Duodenal mucosa (tissue), 2 donors: ENCODE results near the gene CREBZF.
"Not testable (repeated sequence)": the region's sequence is repeated elsewhere in the genome, so short reads cannot be mapped to it uniquely, and the experiment has no call there.

Experiments used
- H3K27ac ChIP-seq: one replicate; pipeline ENCODE4 v1.7.0; 2013; ENCODE audit warnings: low read depth, low read length
- H3K27me3 ChIP-seq, 2 donors: one replicate each; pipeline ENCODE4 v1.7.0; 2013; ENCODE audit warnings: low read length in 2 of 2, control low read depth in 1 of 2; ENCODE audit not compliant: insufficient read depth in 2 of 2, control insufficient read depth in 1 of 2
- H3K36me3 ChIP-seq, 2 donors: one replicate each; pipeline ENCODE4 v1.7.0; 2013; ENCODE audit warnings: low read length in 2 of 2, control low read depth in 1 of 2; ENCODE audit not compliant: insufficient read depth in 2 of 2, control insufficient read depth in 1 of 2
- H3K4me1 ChIP-seq, 2 donors: one replicate each; pipeline ENCODE4 v1.7.0; 2013; ENCODE audit warnings: low read length in 2 of 2, control low read depth in 1 of 2; ENCODE audit not compliant: insufficient read depth in 2 of 2, control insufficient read depth in 1 of 2
- H3K4me3 ChIP-seq, 2 donors: one replicate each; pipeline ENCODE4 v1.7.0; 2013; ENCODE audit warnings: low read length in 2 of 2, low read depth in 1 of 2
- H3K9ac ChIP-seq, 2 donors: one replicate each; pipeline ENCODE4 v1.7.0; 2013; ENCODE audit warnings: low read length in 2 of 2, low read depth in 1 of 2
- H3K9me3 ChIP-seq, 2 donors: one replicate each; pipeline ENCODE4 v1.7.0; 2013; ENCODE audit warnings: low read length in 2 of 2, control low read depth in 1 of 2; ENCODE audit not compliant: control insufficient read depth in 1 of 2

CREBZF gene

GRCh38 chr11:85670949-85671663 is 6.2 kb upstream of the CREBZF start:
- not testable (repeated sequence) for H3K4me3 ChIP-seq

GRCh38 chr11:85668157-85668556 is 3.2 kb upstream of the CREBZF start:
- H3K27ac ChIP-seq, result no peak overlapping the region
- H3K27me3 ChIP-seq, result no peaks in the 10 kb centered on the region
- H3K36me3 ChIP-seq, result no peaks in the 10 kb centered on the region
- no peak overlapping the region for H3K9ac ChIP-seq
- H3K4me3 ChIP-seq, result no peak overlapping the region
- H3K9me3 ChIP-seq, result no peaks in the 10 kb centered on the region
- H3K4me1 ChIP-seq, result peaks cover 6% of the 10 kb centered on the region in 2 donors

More at GRCh38 chr11:85670949-85671663, 6.2 kb upstream of the CREBZF start:
- not testable (repeated sequence) for H3K9ac ChIP-seq, H3K4me1 ChIP-seq, H3K27me3 ChIP-seq, H3K36me3 ChIP-seq, H3K9me3 ChIP-seq, H3K27ac ChIP-seq

GRCh38 chr11:85666687-85667086 is 1.8 kb upstream of the CREBZF start:
- Histone ChIP-seq H3K27ac (no peak overlapping the region), H3K36me3 (no peaks in the 10 kb centered on the region), H3K9me3 (no peaks in the 10 kb centered on the region), H3K27me3 (no peaks in the 10 kb centered on the region), H3K4me1 (peaks cover 16 to 19% of the 10 kb centered on the region in 2 donors), H3K4me3 (no peak overlapping the region), H3K9ac (no peak overlapping the region)

GRCh38 chr11:85665733-85666132 is 804 bp upstream of the CREBZF start:
- no peak overlapping the region for H3K27ac ChIP-seq

GRCh38 chr11:85663753-85664614 is 945 bp downstream of the CREBZF start:
- Histone ChIP-seq H3K9ac (peak overlapping the region; percentile 88 to 96), H3K27ac (peak overlapping the region; percentile 96), H3K27me3 (no peaks in the 10 kb centered on the region), H3K36me3 (peaks cover 12 to 13% of the 10 kb centered on the region in 2 donors), H3K9me3 (no peaks in the 10 kb centered on the region), H3K4me1 (peaks cover 33 to 40% of the 10 kb centered on the region in 2 donors), H3K4me3 (peak overlapping the region; percentile 86 to 96)

More at GRCh38 chr11:85665733-85666132, 804 bp upstream of the CREBZF start:
- Histone ChIP-seq H3K4me3 (peak overlapping the region in 1 of 2 donors; percentile 96), H3K4me1 (peaks cover 22 to 24% of the 10 kb centered on the region in 2 donors), H3K9ac (no peak overlapping the region), H3K27me3 (no peaks in the 10 kb centered on the region), H3K9me3 (no peaks in the 10 kb centered on the region), H3K36me3 (peaks cover 0 to 1% of the 10 kb centered on the region in 2 donors)

- H3K9ac ChIP-seq, result peak overlapping the region; percentile 88 to 96
These were observed 1.7 kb downstream of the CREBZF start for GRCh38 chr11:85663080-85663752.

GRCh38 chr11:85661972-85662664 is 2.8 kb downstream of the CREBZF start:
- Histone ChIP-seq H3K27ac (no peak overlapping the region), H3K9me3 (no peaks in the 10 kb centered on the region), H3K4me1 (peaks cover 33 to 44% of the 10 kb centered on the region in 2 donors), H3K27me3 (no peaks in the 10 kb centered on the region), H3K4me3 (peak overlapping the region; percentile 71 to 96), H3K9ac (peak overlapping the region in 1 of 2 donors; percentile 88), H3K36me3 (peaks cover 19 to 26% of the 10 kb centered on the region in 2 donors)

More at GRCh38 chr11:85663080-85663752, 1.7 kb downstream of the CREBZF start:
- peak overlapping the region; percentile 86 to 96 for H3K4me3 ChIP-seq
- H3K27me3 ChIP-seq, result no peaks in the 10 kb centered on the region
- H3K9me3 ChIP-seq, result no peaks in the 10 kb centered on the region
- peaks cover 33 to 44% of the 10 kb centered on the region in 2 donors for H3K4me1 ChIP-seq
- no peak overlapping the region for H3K27ac ChIP-seq
- H3K36me3 ChIP-seq, result peaks cover 15 to 16% of the 10 kb centered on the region in 2 donors

GRCh38 chr11:85658180-85658579 is 6.7 kb downstream of the CREBZF start:
- Histone ChIP-seq H3K4me3 (no peak overlapping the region), H3K27ac (no peak overlapping the region), H3K9me3 (no peaks in the 10 kb centered on the region), H3K9ac (no peak overlapping the region), H3K4me1 (peaks cover 28 to 42% of the 10 kb centered on the region in 2 donors), H3K27me3 (no peaks in the 10 kb centered on the region), H3K36me3 (peaks cover 26 to 55% of the 10 kb centered on the region in 2 donors)

GRCh38 chr11:85656777-85657176 is 8.2 kb downstream of the CREBZF start:
- H3K4me1 ChIP-seq, result peaks cover 15 to 36% of the 10 kb centered on the region in 2 donors

More at GRCh38 chr11:85656777-85657176, 8.2 kb downstream of the CREBZF start:
- Histone ChIP-seq H3K36me3 (peaks cover 26 to 56% of the 10 kb centered on the region in 2 donors), H3K9ac (no peak overlapping the region), H3K4me3 (no peak overlapping the region), H3K9me3 (no peaks in the 10 kb centered on the region), H3K27me3 (no peaks in the 10 kb centered on the region), H3K27ac (no peak overlapping the region)
